ENCODE measurements around the gene MC4R. TPM values are rescaled to one million over a fixed set of nuclear protein-coding genes. Genes with fewer than 3 reads are reported as not detected.

The MC4R gene
- total RNA-seq, 1 experiment from 2014 or later, result not detected

DNA sequence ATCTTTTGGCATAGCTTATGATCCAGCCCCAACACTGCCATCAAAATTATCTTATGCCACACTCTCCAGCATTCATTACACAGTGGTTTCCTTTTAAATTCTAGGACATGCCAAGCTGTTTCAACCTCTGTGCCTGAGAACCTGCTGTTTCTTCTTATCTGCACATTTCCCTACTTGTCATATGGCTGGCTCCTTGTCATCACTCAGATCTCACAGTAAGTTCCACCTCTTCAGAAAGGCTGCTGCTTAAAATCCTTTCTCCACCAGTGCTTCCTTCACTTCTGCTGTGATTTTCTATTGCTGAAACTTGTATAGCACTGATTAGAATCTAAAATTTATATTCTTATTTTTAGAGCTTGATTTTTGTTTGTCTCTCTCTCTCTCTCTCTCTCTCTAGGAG, 43.4 kb downstream of the MC4R start:
- DNase-seq (ENCODE audit: low read depth), result no peak

DNA sequence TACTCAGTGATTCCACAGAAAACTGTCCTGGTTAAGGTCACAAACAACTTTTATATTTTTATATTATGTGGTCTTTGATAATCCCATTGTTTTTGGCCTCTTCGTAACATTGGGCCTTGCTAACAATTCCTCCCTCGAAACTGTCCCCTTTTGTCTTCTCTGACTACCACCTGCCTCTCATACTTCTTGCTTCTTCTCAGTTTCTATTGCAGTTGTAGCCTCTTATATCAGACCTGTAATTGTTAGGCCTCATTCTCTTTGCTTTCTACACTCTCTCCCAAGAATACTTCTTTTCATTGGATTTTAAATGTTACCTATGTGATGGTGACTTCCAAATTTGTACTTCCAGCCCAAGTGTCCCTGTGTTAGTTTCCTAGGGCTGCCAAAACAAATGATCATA, 44.7 kb downstream of the MC4R start:
- DNase-seq (ENCODE audit: low read depth), result no peak

GRCh38 chr18:60322591-60322990, 50.0 kb downstream of the MC4R start:
- DNase-seq (ENCODE audit: low read depth), result no peak

Measured in LHCN-M2 (cell line).